Left lung (tissue), 10 donors: ENCODE measurements around the gene GGCX. TPM values are rescaled to one million over a fixed set of nuclear protein-coding genes. Genes with fewer than 3 reads are reported as not detected.
"Not testable (repeated sequence)": the region's sequence is repeated elsewhere in the genome, so short reads cannot be mapped to it uniquely, and the experiment has no call there.

Experiments
- ATAC-seq: fragments of 200-7000 bp; cut with Tn5 transposase; one replicate; pipeline ENCODE4 v1.9.1; 2020; ENCODE audit warnings: moderate library complexity
- DNase-seq, 4 donors: peaks; one replicate each; pipeline ENCODE4 v3.0.0-alpha.2; 2013 to 2020
- H3K27ac ChIP-seq, 2 donors: fragments of 200-600 bp; sonication (generic) in 1 of 2; one replicate each; pipeline versions ENCODE4 v1.5.0 to v1.8.0; 2020 to 2021
- H3K27me3 ChIP-seq, 2 donors: fragments of 200-600 bp; sonication (generic) in 1 of 2; one replicate each; pipeline versions ENCODE4 v1.5.0 to v1.8.0; 2020 to 2021
- H3K36me3 ChIP-seq, 2 donors: fragments of 200-600 bp; sonication (generic) in 1 of 2; one replicate each; pipeline versions ENCODE4 v1.5.0 to v1.8.0; 2020 to 2021
- H3K4me1 ChIP-seq, 2 donors: fragments of 200-600 bp; one replicate each; pipeline ENCODE4 v1.8.0; 2021
- H3K4me3 ChIP-seq, 2 donors: fragments of 200-600 bp; sonication (generic) in 1 of 2; one replicate each; pipeline versions ENCODE4 v1.5.0 to v1.8.0; 2020 to 2021; ENCODE audit warnings: mild to moderate bottlenecking in 1 of 2
- H3K9me3 ChIP-seq, 2 donors: fragments of 200-600 bp; sonication (generic) in 1 of 2; one replicate each; pipeline versions ENCODE4 v1.5.0 to v1.8.0; 2020 to 2021
- CTCF ChIP-seq, 2 donors: fragments of 200-600 bp; sonication (generic) in 1 of 2; IDR thresholded peaks; one replicate each; pipeline versions ENCODE4 v1.5.0 to v1.8.0; 2021; ENCODE audit warnings: antibody characterized with exemption in 2 of 2
- intact Hi-C, 2 donors: fragments of 100-400 bp; cut with DNase I; formaldehyde crosslinking; loops; one replicate each; pipeline versions ENCODE4 v1.11.2 to v1.14.2; 2022
- polyA plus RNA-seq, 6 donors: library from polyadenylated mRNA; unstranded; fragments of 120-200 nt; gene quantifications; one replicate each; pipeline ENCODE4 v1.2.1, GENCODE V29; 2013; ENCODE audit not compliant: insufficient read length in 6 of 6
- total RNA-seq, 2 donors: library from RNA; stranded (reverse); fragmentation: NEBNext Ultra II Directional; extraction: Animal tissue kit (Norgen Biotek cat#: 25700); gene quantifications; one replicate each; pipeline ENCODE4 v1.2.1, GENCODE V29; 2021
- donor health status: DM: no; HTN: yes; CAD: no.
- donor health status: DM: no; HTN: no; CAD: no.

The GGCX gene
- total and polyA plus RNA-seq, 8 donors = 31.9 to 126 (median 37.7) TPM

- ATAC-seq = no peak
- intact Hi-C loops = no loop called here
- Histone ChIP-seq H3K36me3 (peaks cover 0 to 17% of the 10 kb centered on the region in 2 donors), H3K27me3 (no peaks in the 10 kb centered on the region), H3K4me3 (no peak overlapping the region), H3K9me3 (no peaks in the 10 kb centered on the region), H3K27ac (no peak overlapping the region), H3K4me1 (peaks cover 53 to 78% of the 10 kb centered on the region in 2 donors)
- TF ChIP-seq CTCF (IDR thresholded peaks at IDR 0.05) = no peak
- DNase-seq = no peak
Observed at GRCh38 chr2:85593023-85593422, 31.7 kb upstream of the GGCX start.

- H3K36me3 ChIP-seq, ATAC-seq, DNase-seq, H3K27me3 ChIP-seq, intact Hi-C loops, H3K4me3 ChIP-seq, H3K9me3 ChIP-seq: not testable (repeated sequence)
- Histone ChIP-seq H3K27ac (peak overlapping the region in 1 of 2 donors; percentile 92), H3K4me1 (peaks cover 60 to 78% of the 10 kb centered on the region in 2 donors)
Observed at GRCh38 chr2:85592299-85592698, 31.0 kb upstream of the GGCX start.

- peak overlapping the region; percentile 89 to 92 for H3K27ac ChIP-seq
- no peak for ATAC-seq
Observed at GRCh38 chr2:85591563-85591962, 30.3 kb upstream of the GGCX start.

GRCh38 chr2:85590950-85591349 is 29.7 kb upstream of the GGCX start:
- peaks cover 59 to 79% of the 10 kb centered on the region in 2 donors for H3K4me1 ChIP-seq
- no peaks in the 10 kb centered on the region for H3K9me3 ChIP-seq
- peak overlapping the region; percentile 89 to 92 for H3K27ac ChIP-seq
- no peaks in the 10 kb centered on the region for H3K27me3 ChIP-seq
- H3K36me3 ChIP-seq = no peaks in the 10 kb centered on the region
- no peak for ATAC-seq
- no peak overlapping the region for H3K4me3 ChIP-seq
- DNase-seq = no peak
- TF ChIP-seq CTCF (IDR thresholded peaks at IDR 0.05) = no peak
- intact Hi-C loops = no loop called here

More at GRCh38 chr2:85591563-85591962, 30.3 kb upstream of the GGCX start:
- peaks cover 0 to 2% of the 10 kb centered on the region in 2 donors for H3K36me3 ChIP-seq
- DNase-seq = no peak
- no peaks in the 10 kb centered on the region for H3K27me3 ChIP-seq
- intact Hi-C loops = no loop called here
- no peak overlapping the region for H3K4me3 ChIP-seq
- H3K9me3 ChIP-seq = no peaks in the 10 kb centered on the region
- TF ChIP-seq CTCF (IDR thresholded peaks at IDR 0.05) = no peak
- H3K4me1 ChIP-seq = peaks cover 61 to 78% of the 10 kb centered on the region in 2 donors

- ATAC-seq = peak; percentile 66
- H3K4me1 ChIP-seq = peaks cover 67 to 87% of the 10 kb centered on the region in 2 donors
Observed at GRCh38 chr2:85589982-85590791, 28.9 kb upstream of the GGCX start.

More at GRCh38 chr2:85589982-85590791, 28.9 kb upstream of the GGCX start:
- Histone ChIP-seq H3K36me3 (no peaks in the 10 kb centered on the region), H3K9me3 (no peaks in the 10 kb centered on the region), H3K4me3 (no peak overlapping the region), H3K27me3 (no peaks in the 10 kb centered on the region), H3K27ac (peak overlapping the region; percentile 89 to 92)
- peak in 2 of 4 donors; percentile 71 to 73 for DNase-seq
- no peak for TF ChIP-seq CTCF (IDR thresholded peaks at IDR 0.05)
- intact Hi-C loops = no loop called here
